BLaER1 treated with 17β-estradiol and CSF1 and Interleukin-3, amounts not matched to agents 10 nM and 100 nM (cell line): ENCODE measurements around the gene LGI2.

Source experiments
- H3K27ac ChIP-seq, 11 experiments: shearing (Covaris generic); formaldehyde crosslinking; 2 replicates each; pipeline ENCODE4 v1.8.1; 2022
- H3K27me3 ChIP-seq, 11 experiments: shearing (Covaris generic); formaldehyde crosslinking; 2 replicates each; pipeline ENCODE4 v1.8.1; 2022
- H3K36me3 ChIP-seq, 11 experiments: shearing (Covaris generic); formaldehyde crosslinking; 2 replicates each; pipeline ENCODE4 v1.8.1; 2022
- H3K4me1 ChIP-seq, 10 experiments: shearing (Covaris generic); formaldehyde crosslinking; 2 replicates each; pipeline ENCODE4 v1.8.1; 2022
- H3K4me2 ChIP-seq, 11 experiments: shearing (Covaris generic); formaldehyde crosslinking; 2 replicates each; pipeline ENCODE4 v1.8.1; 2022
- H3K4me3 ChIP-seq, 10 experiments: shearing (Covaris generic); formaldehyde crosslinking; 2 replicates each; pipeline ENCODE4 v1.8.1; 2022
- H3K9ac ChIP-seq, 11 experiments: shearing (Covaris generic); formaldehyde crosslinking; 2 replicates each; pipeline ENCODE4 v1.8.1; 2022
- H3K9me3 ChIP-seq, 11 experiments: shearing (Covaris generic); formaldehyde crosslinking; replicated peaks in 1 of 11; 2 replicates each; pipeline ENCODE4 v1.8.1; 2022
- H4K20me1 ChIP-seq, 11 experiments: shearing (Covaris generic); formaldehyde crosslinking; 2 replicates each; pipeline ENCODE4 v1.8.1; 2022
- Cebpa-rat ChIP-seq, 11 experiments: shearing (Covaris generic); IDR thresholded peaks; 2 replicates each; pipeline ENCODE4 v1.8.1; 2022

Gene LGI2

DNA sequence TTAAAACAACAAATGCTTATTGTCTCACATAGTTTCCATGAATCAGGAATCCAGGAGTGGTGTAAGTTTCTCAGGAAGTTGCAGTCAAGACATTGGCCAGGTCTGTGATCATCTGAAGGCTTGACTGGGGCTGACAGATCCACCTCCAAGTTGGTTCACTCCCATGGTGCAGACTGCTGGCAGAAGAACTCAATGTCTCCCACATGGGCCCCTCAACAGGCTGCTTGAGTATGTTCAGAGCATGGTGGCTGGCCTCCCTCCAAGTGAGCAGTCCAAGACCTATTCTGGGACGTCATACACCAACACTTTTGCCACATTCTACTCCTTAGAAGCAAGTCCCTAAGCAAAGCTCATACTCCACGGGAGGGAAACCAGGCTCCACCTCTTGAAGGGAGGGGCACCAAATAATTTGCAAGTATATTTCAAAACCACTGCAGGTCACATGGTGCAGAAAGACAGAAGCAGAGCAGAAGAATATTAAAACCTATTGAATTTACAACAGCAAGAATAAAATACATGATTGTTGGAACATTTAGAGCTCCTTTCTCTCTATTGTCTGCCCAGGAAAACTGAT lies 35.3 kb downstream of the LGI2 start:
- TF ChIP-seq Cebpa-rat (IDR thresholded peaks at IDR 0.05), result no peak
- H3K27me3 ChIP-seq, result no peaks in the 10 kb centered on the region

GRCh38 chr4:24993551-24994080 lies 37.1 kb downstream of the LGI2 start:
- Histone ChIP-seq H3K4me2 (peak overlapping the region in 2 of 11 experiments; percentile 42 to 61; a peak in 4 of 22 replicates), H3K9ac (no peak overlapping the region), H3K27ac (no peak overlapping the region), H3K9me3 (peaks cover 0 to 48% (median 37%) of the 10 kb centered on the region in 11 experiments; a peak in 20 of 22 replicates), H3K4me1 (peaks cover 5 to 26% (median 8%) of the 10 kb centered on the region in 10 experiments), H3K27me3 (no peaks in the 10 kb centered on the region), H3K36me3 (peaks cover 0 to 50% (median 36%) of the 10 kb centered on the region in 11 experiments; a peak in 16 of 22 replicates), H4K20me1 (no peaks in the 10 kb centered on the region), H3K4me3 (no peak overlapping the region)
- TF ChIP-seq Cebpa-rat (IDR thresholded peaks at IDR 0.05), result no peak

More for the DNA sequence above, 35.3 kb downstream of the LGI2 start:
- peaks cover 0 to 46% (median 39%) of the 10 kb centered on the region in 11 experiments; a peak in 20 of 22 replicates for H3K9me3 ChIP-seq
- no peak overlapping the region for H3K9ac ChIP-seq
- H3K27ac ChIP-seq, result no peak overlapping the region
- H3K4me3 ChIP-seq, result no peak overlapping the region
- H4K20me1 ChIP-seq, result no peaks in the 10 kb centered on the region
- H3K36me3 ChIP-seq, result peaks cover 0 to 50% (median 36%) of the 10 kb centered on the region in 11 experiments; a peak in 16 of 22 replicates
- no peak overlapping the region for H3K4me2 ChIP-seq
- H3K4me1 ChIP-seq, result peaks cover 23 to 44% (median 26%) of the 10 kb centered on the region in 10 experiments

DNA sequence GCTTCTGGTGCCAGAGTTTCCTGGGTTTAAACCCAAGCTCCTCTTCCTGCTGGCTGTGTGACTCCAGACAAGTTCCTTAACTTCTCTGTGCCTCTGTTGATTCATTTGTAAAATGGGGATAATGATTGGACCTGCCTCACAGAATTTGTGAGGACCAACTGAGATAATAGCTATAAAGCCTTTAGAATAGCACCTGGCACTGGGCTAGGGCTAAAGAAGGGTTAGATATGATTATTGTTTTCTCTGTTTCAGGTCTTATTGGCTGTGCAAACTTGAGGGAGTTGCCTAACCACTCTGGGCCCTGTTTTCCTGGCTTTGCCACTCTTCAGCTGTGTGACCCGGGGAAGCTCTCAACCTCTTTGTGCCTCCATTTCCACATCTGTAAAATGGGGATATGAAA lies 37.8 kb downstream of the LGI2 start:
- Histone ChIP-seq H3K27ac (no peak overlapping the region), H3K9me3 (peaks cover 0 to 42% (median 31%) of the 10 kb centered on the region in 11 experiments; a peak in 20 of 22 replicates), H3K4me1 (peaks cover 0 to 26% (median 3%) of the 10 kb centered on the region in 10 experiments; a peak in 4 of 20 replicates), H4K20me1 (no peaks in the 10 kb centered on the region), H3K4me2 (peak overlapping the region in 2 of 11 experiments; percentile 42 to 61; a peak in 4 of 22 replicates), H3K36me3 (peaks cover 0 to 50% (median 35%) of the 10 kb centered on the region in 11 experiments; a peak in 16 of 22 replicates), H3K9ac (no peak overlapping the region), H3K4me3 (no peak overlapping the region), H3K27me3 (no peaks in the 10 kb centered on the region)
- no peak for TF ChIP-seq Cebpa-rat (IDR thresholded peaks at IDR 0.05)

DNA sequence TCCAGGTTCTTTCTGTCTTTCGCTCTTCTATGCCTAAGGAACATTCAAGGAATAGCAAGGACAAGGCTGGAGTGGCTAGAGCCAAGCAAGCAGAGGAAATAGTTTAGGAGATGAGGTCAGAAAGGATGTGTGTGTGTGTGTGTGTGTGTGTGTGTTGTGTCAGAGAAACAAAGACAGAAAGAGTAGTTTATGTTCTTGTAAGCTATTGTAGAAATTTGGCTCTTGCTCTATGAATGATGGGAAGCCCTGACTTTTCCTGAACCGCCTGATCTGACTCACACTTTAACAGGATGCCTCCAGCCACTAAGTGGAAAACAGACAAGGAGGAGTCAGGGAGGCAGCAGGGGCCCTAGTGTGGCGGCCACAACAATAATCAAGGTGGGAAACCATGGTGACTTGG lies 39.7 kb downstream of the LGI2 start:
- no peak for TF ChIP-seq Cebpa-rat (IDR thresholded peaks at IDR 0.05)
- H3K9me3 ChIP-seq, result peaks cover 0 to 41% (median 21%) of the 10 kb centered on the region in 11 experiments; a peak in 19 of 22 replicates
- no peak overlapping the region for H3K4me2 ChIP-seq
- no peak overlapping the region for H3K4me3 ChIP-seq
- no peaks in the 10 kb centered on the region for H4K20me1 ChIP-seq
- peaks cover 0 to 26% (median 2%) of the 10 kb centered on the region in 10 experiments; a peak in 4 of 20 replicates for H3K4me1 ChIP-seq
- H3K36me3 ChIP-seq, result peaks cover 0 to 44% (median 20%) of the 10 kb centered on the region in 11 experiments; a peak in 12 of 22 replicates
- H3K27me3 ChIP-seq, result no peaks in the 10 kb centered on the region
- H3K9ac ChIP-seq, result no peak overlapping the region
- H3K27ac ChIP-seq, result no peak overlapping the region

- Histone ChIP-seq H3K4me3 (no peak overlapping the region), H3K4me2 (no peak overlapping the region), H4K20me1 (no peaks in the 10 kb centered on the region), H3K4me1 (peaks cover 0 to 26% (median 3%) of the 10 kb centered on the region in 10 experiments; a peak in 4 of 20 replicates), H3K27me3 (no peaks in the 10 kb centered on the region), H3K27ac (no peak overlapping the region), H3K9me3 (peaks cover 0 to 42% (median 13%) of the 10 kb centered on the region in 11 experiments; a peak in 14 of 22 replicates), H3K36me3 (peaks cover 0 to 41% (median 16%) of the 10 kb centered on the region in 11 experiments; a peak in 13 of 22 replicates), H3K9ac (no peak overlapping the region)
- TF ChIP-seq Cebpa-rat (IDR thresholded peaks at IDR 0.05), result no peak
Observed at GRCh38 chr4:24989327-24989726, 41.4 kb downstream of the LGI2 start.

DNA sequence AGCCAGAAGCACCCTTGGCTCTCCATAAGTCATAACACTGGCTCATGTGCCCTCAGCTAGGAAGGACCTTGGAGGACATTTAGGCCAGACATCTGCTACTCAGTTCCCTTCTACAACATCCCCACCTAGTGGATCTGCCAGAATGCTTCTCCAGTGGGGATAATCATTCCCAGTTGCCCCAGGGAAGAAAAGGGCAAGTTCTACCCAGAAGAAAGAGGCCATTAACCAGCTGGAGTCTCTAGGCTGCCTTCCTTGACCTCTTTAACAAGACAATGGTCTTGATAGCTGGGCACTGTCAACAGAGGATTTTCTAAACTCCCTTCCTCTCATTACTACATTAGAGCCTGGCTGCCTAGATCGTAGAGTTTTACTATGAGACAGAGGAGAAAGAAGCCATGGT lies 42.0 kb downstream of the LGI2 start:
- no peak for TF ChIP-seq Cebpa-rat (IDR thresholded peaks at IDR 0.05)

DNA sequence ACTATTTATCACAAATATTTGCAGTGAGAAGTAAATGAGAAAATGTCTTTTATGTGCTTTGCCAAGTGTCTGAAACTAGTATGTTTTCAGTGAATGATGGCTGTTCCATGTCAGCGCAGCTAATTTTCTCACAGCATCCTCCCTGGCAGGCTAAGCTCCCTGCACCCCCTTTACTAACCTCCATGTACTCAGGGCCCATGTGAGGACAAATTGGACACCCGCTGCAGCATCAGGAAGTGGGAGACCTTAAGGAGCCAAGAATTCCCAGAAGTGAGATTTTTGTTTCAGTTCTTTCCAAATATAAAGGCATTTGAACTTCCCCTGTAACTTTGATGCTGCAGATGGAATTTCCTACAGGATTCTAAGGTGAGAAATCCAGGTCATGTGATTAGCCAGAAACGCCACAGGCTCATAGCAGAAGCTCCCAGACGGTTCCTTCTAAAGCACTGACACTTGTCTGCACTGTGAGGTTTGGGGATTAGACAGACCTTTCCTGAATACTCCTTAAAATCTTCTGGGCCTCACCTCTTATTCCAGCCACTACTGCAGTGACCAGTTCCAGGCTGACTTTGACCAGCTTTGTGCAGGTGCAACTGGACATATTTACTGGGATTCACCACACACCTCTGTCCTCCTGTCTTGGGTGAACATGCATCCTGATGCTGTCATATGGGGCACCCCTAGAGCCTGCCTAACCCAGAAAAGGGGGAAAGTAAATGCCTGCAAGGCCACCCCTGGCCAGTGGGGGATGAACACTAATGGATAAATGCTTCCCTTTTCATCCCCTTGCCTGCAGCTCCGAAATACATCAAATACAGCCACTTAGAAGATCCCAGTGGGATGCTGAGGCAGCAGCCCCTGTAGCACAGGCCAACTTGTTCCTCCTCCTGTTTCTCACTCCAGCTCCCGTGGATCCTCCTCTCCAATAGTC lies 45.9 kb downstream of the LGI2 start:
- Histone ChIP-seq H3K9me3 (peaks cover 3 to 68% (median 34%) of the 10 kb centered on the region in 11 experiments; a peak in 20 of 22 replicates), H4K20me1 (no peaks in the 10 kb centered on the region), H3K9ac (no peak overlapping the region), H3K36me3 (peaks cover 0 to 47% (median 27%) of the 10 kb centered on the region in 11 experiments; a peak in 17 of 22 replicates), H3K27me3 (no peaks in the 10 kb centered on the region), H3K4me3 (no peak overlapping the region), H3K4me2 (peak overlapping the region in 1 of 11 experiments; percentile 1; a peak in 1 of 22 replicates), H3K27ac (no peak overlapping the region), H3K4me1 (peaks cover 14 to 38% (median 24%) of the 10 kb centered on the region in 10 experiments)
- no peak for TF ChIP-seq Cebpa-rat (IDR thresholded peaks at IDR 0.05)

More for the DNA sequence above, 42.0 kb downstream of the LGI2 start:
- no peak overlapping the region for H3K4me2 ChIP-seq
- peaks cover 0 to 41% (median 13%) of the 10 kb centered on the region in 11 experiments; a peak in 13 of 22 replicates for H3K36me3 ChIP-seq
- peaks cover 0 to 20% (median 6%) of the 10 kb centered on the region in 10 experiments; a peak in 10 of 20 replicates for H3K4me1 ChIP-seq
- H3K4me3 ChIP-seq, result no peak overlapping the region
- no peak overlapping the region for H3K9ac ChIP-seq
- H4K20me1 ChIP-seq, result no peaks in the 10 kb centered on the region
- peaks cover 0 to 45% (median 15%) of the 10 kb centered on the region in 11 experiments; a peak in 14 of 22 replicates for H3K9me3 ChIP-seq
- H3K27me3 ChIP-seq, result no peaks in the 10 kb centered on the region
- no peak overlapping the region for H3K27ac ChIP-seq

DNA sequence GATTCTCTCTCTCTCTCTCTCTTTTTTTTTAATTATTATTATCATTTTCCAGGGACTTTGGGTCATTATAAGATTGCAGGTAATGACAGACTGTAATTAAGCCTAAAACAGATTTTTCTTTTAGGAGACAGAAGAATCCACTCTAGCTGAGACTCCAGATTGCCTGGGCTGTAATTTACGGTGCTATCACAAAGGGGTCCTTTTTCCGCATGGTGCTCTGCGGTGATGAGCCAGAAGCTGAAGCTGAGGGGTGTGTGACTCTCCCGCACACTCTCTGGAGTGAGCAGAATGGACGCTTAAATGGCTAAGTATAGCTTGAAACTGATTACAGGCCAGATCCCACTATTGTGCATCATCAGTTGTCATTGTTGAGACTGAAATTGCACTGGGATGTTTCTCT lies 50.0 kb downstream of the LGI2 start:
- Histone ChIP-seq H3K36me3 (peaks cover 0 to 43% (median 27%) of the 10 kb centered on the region in 11 experiments; a peak in 17 of 22 replicates), H3K9ac (peak overlapping the region in 6 of 11 experiments; percentile 58 to 87 (median 72); a peak in 6 of 22 replicates), H3K4me3 (peak overlapping the region in 4 of 10 experiments; percentile 16 to 34 (median 20); a peak in 6 of 20 replicates), H3K4me2 (peak overlapping the region; percentile 82 to 97 (median 87)), H3K27ac (peak overlapping the region; percentile 20 to 99 (median 90); a peak in 18 of 22 replicates), H3K4me1 (peaks cover 55 to 74% (median 63%) of the 10 kb centered on the region in 10 experiments), H3K9me3 (peaks cover 0 to 47% (median 28%) of the 10 kb centered on the region in 11 experiments; a peak in 20 of 22 replicates), H3K27me3 (no peaks in the 10 kb centered on the region), H4K20me1 (no peaks in the 10 kb centered on the region)
- no peak for TF ChIP-seq Cebpa-rat (IDR thresholded peaks at IDR 0.05)
